IMR-90 (cell line): ENCODE data around the gene OR1J4. TPM values are rescaled to one million over a fixed set of nuclear protein-coding genes. Genes with fewer than 3 reads are reported as not detected.

Experiments
- ATAC-seq: fragments of 200-7000 bp; cut with Tn5 transposase; 2 replicates; pipeline ENCODE4 v1.9.1; 2020; ENCODE audit warnings: low read depth, mild to moderate bottlenecking, moderate library complexity
- Bru-seq: library from RNA; stranded (reverse); fragments of 400-500 nt; gene quantifications from one replicate; lab custom pipeline; 2021; lab: Mats Ljungman, UMichigan
- BruChase-seq, 2 experiments: library from RNA; stranded (reverse); fragments of 400-500 nt; gene quantifications; one replicate each; lab custom pipeline; 2021; lab: Mats Ljungman, UMichigan
- BruUV-seq: library from RNA; stranded (reverse); fragments of 400-500 nt; replicated peaks from 2 replicates; lab custom pipeline; 2021; lab: Mats Ljungman, UMichigan
- CTCF ChIA-PET: fragments of 300-600 bp; formaldehyde crosslinking; extraction: SDS; loops from one replicate; lab custom pipeline; 2021; ENCODE audit warnings: antibody characterized with exemption; lab: Yijun Ruan, JAX
- POLR2A ChIA-PET: fragments of 300-600 bp; sonication (Branson Sonifier 250); formaldehyde crosslinking; loops from one replicate; lab custom pipeline; 2022; ENCODE audit warnings: antibody characterized with exemption; ENCODE audit not compliant: unreplicated experiment; lab: Charles Lee
- DNase-seq: peaks from one replicate; pipeline ENCODE4 v3.0.0; 2013
- H2AFZ ChIP-seq: replicated peaks from 2 replicates; pipeline ENCODE3; 2013; ENCODE audit warnings: low read length, mild to moderate bottlenecking; ENCODE audit not compliant: poor library complexity
- H2AK5ac ChIP-seq: 2 replicates; pipeline ENCODE4 v1.6.1; 2013; ENCODE audit warnings: low read depth, low read length, inconsistent platforms
- H2AK9ac ChIP-seq: replicated peaks from 2 replicates; pipeline ENCODE3; 2013; ENCODE audit warnings: mild to moderate bottlenecking, low read depth, low read length, moderate library complexity; ENCODE audit not compliant: poor library complexity
- H2BK120ac ChIP-seq: 2 replicates; pipeline ENCODE4 v1.6.1; 2013; ENCODE audit warnings: low read depth, low read length, inconsistent platforms
- H2BK15ac ChIP-seq: 3 replicates; pipeline ENCODE4 v1.6.1; 2013; ENCODE audit warnings: low read depth, low read length, inconsistent platforms
- H2BK20ac ChIP-seq: 2 replicates; pipeline ENCODE4 v1.6.1; 2013; ENCODE audit warnings: low read depth, mild to moderate bottlenecking, inconsistent platforms, low read length, moderate library complexity
- H2BK5ac ChIP-seq: 2 replicates; pipeline ENCODE4 v1.6.1; 2013; ENCODE audit warnings: mild to moderate bottlenecking, low read depth, low read length, inconsistent platforms; ENCODE audit not compliant: poor library complexity, severe bottlenecking
- H3K14ac ChIP-seq: replicated peaks from 2 replicates; pipeline ENCODE4 v1.6.1; 2013; ENCODE audit warnings: low read depth, low read length, inconsistent platforms
- H3K18ac ChIP-seq: 2 replicates; pipeline ENCODE4 v1.6.1; 2013; ENCODE audit warnings: low read depth, low read length, control low read depth
- H3K23ac ChIP-seq: 2 replicates; pipeline ENCODE4 v1.6.1; 2013; ENCODE audit warnings: low read depth, low read length, inconsistent platforms
- H3K27ac ChIP-seq: 2 replicates; pipeline ENCODE4 v1.5.1; 2013; ENCODE audit warnings: mild to moderate bottlenecking, control low read depth, low read length; ENCODE audit not compliant: insufficient read depth
- H3K27me3 ChIP-seq: 2 replicates; pipeline ENCODE4 v1.6.1; 2013; ENCODE audit warnings: low read length; ENCODE audit not compliant: control insufficient read depth, insufficient read depth
- H3K36me3 ChIP-seq: 2 replicates; pipeline ENCODE4 v1.6.1; 2013; ENCODE audit warnings: low read length, mixed read lengths; ENCODE audit not compliant: control insufficient read depth, insufficient read depth
- H3K4ac ChIP-seq: 2 replicates; pipeline ENCODE4 v1.6.1; 2013; ENCODE audit warnings: low read depth, low read length, inconsistent platforms
- H3K4me1 ChIP-seq: 2 replicates; pipeline ENCODE4 v1.6.1; 2013; ENCODE audit warnings: low read length, mixed read lengths; ENCODE audit not compliant: control insufficient read depth, insufficient read depth
- H3K4me2 ChIP-seq: 2 replicates; pipeline ENCODE4 v1.6.1; 2013; ENCODE audit warnings: low read depth, mild to moderate bottlenecking, control low read depth, low read length, moderate library complexity
- H3K4me3 ChIP-seq: 2 replicates; pipeline ENCODE4 v1.5.1; 2013; ENCODE audit warnings: low read depth, mild to moderate bottlenecking, control low read depth, low read length, moderate library complexity; ENCODE audit not compliant: insufficient read depth
- H3K56ac ChIP-seq: 2 replicates; pipeline ENCODE4 v1.6.1; 2013; ENCODE audit warnings: low read length, inconsistent platforms; ENCODE audit not compliant: insufficient read depth; ENCODE audit errors: extremely low read depth
- H3K79me1 ChIP-seq, 2 experiments: 2 replicates each; pipeline ENCODE4 v1.6.1; 2013; ENCODE audit warnings: low read length in 2 of 2, inconsistent platforms in 1 of 2, low read depth in 1 of 2
- H3K9ac ChIP-seq: 2 replicates; pipeline ENCODE4 v1.6.1; 2013; ENCODE audit warnings: low read depth, low read length, control low read depth
- H3K9me1 ChIP-seq: 2 replicates; pipeline ENCODE4 v1.6.1; 2013; ENCODE audit warnings: low read length, inconsistent platforms; ENCODE audit not compliant: insufficient read depth
- H3K9me3 ChIP-seq: 2 replicates; pipeline ENCODE4 v1.6.1; 2013; ENCODE audit warnings: low read length; ENCODE audit not compliant: control insufficient read depth, insufficient read depth
- H4K20me1 ChIP-seq: 2 replicates; pipeline ENCODE4 v1.6.1; 2013; ENCODE audit warnings: low read length, inconsistent platforms; ENCODE audit not compliant: insufficient read depth
- H4K5ac ChIP-seq: 2 replicates; pipeline ENCODE4 v1.6.1; 2013; ENCODE audit warnings: mild to moderate bottlenecking, low read depth, low read length, control low read depth
- H4K8ac ChIP-seq, 2 experiments: 2 replicates each; pipeline ENCODE4 v1.6.1; 2013; ENCODE audit warnings: low read depth in 2 of 2, low read length in 2 of 2, control low read depth in 1 of 2, inconsistent platforms in 1 of 2
- H4K91ac ChIP-seq: 2 replicates; pipeline ENCODE4 v1.6.1; 2013; ENCODE audit warnings: low read depth, low read length, inconsistent platforms; ENCODE audit not compliant: insufficient read depth
- CEBPB ChIP-seq: IDR thresholded peaks from 2 replicates; pipeline ENCODE4 v1.6.1; 2012; ENCODE audit warnings: low read depth, low read length, improper control_type of control experiment
- CHD1 ChIP-seq: IDR thresholded peaks from 2 replicates; pipeline ENCODE4 v1.6.1; 2012; ENCODE audit warnings: low read depth, low read length, improper control_type of control experiment
- MAZ ChIP-seq: IDR thresholded peaks from 2 replicates; pipeline ENCODE4 v1.6.1; 2012; ENCODE audit warnings: low read depth, mild to moderate bottlenecking, low read length, improper control_type of control experiment, moderate library complexity, borderline replicate concordance
- POLR2A ChIP-seq: IDR thresholded peaks from 2 replicates; pipeline ENCODE4 v1.6.1; 2012; ENCODE audit warnings: mild to moderate bottlenecking, low read depth, low read length
- RCOR1 ChIP-seq: IDR thresholded peaks from 2 replicates; pipeline ENCODE4 v1.6.1; 2012; ENCODE audit warnings: mild to moderate bottlenecking, low read length, improper control_type of control experiment; ENCODE audit not compliant: insufficient replicate concordance
- WGBS, 2 experiments: methylation state at CpG; one replicate each; pipeline versions ENCODE4 v1.1.5 to v1.1.7; 2013; ENCODE audit warnings: missing lambda C conversion rate in 2 of 2; ENCODE audit not compliant: insufficient read length in 1 of 2; ENCODE audit errors: extremely low coverage in 2 of 2; 5-methylcytosine and 5-hydroxymethylcytosine counted together
- dilution Hi-C: fragments of 300-500 bp; cut with HindIII; formaldehyde crosslinking; loops from one replicate; pipeline ENCODE4 v1.14.3; 2018; ENCODE audit warnings: low sequenced_read_pairs; ENCODE audit not compliant: unreplicated experiment
- in situ Hi-C: fragments of 300-500 bp; cut with MboI; formaldehyde crosslinking; loops from 3 replicates; pipeline ENCODE4 v1.14.3; 2019; ENCODE audit warnings: low sequenced_read_pairs, inconsistent platforms, mixed read lengths
- intact Hi-C: fragments of 100-400 bp; cut with micrococcal nuclease; formaldehyde crosslinking; loops from 2 replicates; pipeline ENCODE4 v1.10.0; 2022
- long read RNA-seq: library from polyadenylated mRNA; unstranded; transcript quantifications from one replicate; pipeline ENCODE4 v2.0.0, GENCODE V29; 2021; ENCODE audit not compliant: unreplicated experiment
- polyA plus RNA-seq, 3 experiments: library from polyadenylated mRNA; depleted of rRNA; stranded (reverse); fragments of >200 nt; gene quantifications; 2 replicates each; pipeline ENCODE4 v1.2.3, GENCODE V29; 2012; ENCODE audit warnings: low replicate concordance in 1 of 3
- total RNA-seq: library from RNA; depleted of rRNA; stranded (reverse); fragments of >200 nt; gene quantifications from 2 replicates; pipeline ENCODE4 v1.2.3, GENCODE V29; 2012; rRNA removed

OR1J4 gene, protein sequence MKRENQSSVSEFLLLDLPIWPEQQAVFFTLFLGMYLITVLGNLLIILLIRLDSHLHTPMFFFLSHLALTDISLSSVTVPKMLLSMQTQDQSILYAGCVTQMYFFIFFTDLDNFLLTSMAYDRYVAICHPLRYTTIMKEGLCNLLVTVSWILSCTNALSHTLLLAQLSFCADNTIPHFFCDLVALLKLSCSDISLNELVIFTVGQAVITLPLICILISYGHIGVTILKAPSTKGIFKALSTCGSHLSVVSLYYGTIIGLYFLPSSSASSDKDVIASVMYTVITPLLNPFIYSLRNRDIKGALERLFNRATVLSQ
- total RNA-seq (not detected in 2 replicates), polyA plus RNA-seq (2012; rRNA removed) (not detected in 2 replicates), Bru-seq, nascent RNA (not detected), BruChase-seq, experiment 1, labeled RNA remaining after a 6-hour chase (percentile 41 among the genes with signal in this experiment), BruChase-seq, experiment 2, labeled RNA remaining after a 2-hour chase (percentile 45 among the genes with signal in this experiment)
- polyA plus RNA-seq (2012; cell fraction: cytosol; rRNA removed) = not detected in 2 replicates
- polyA plus RNA-seq (2012; cell fraction: nucleus; rRNA removed; ENCODE audit: low replicate concordance) = 0.15 TPM in 1 of 2 replicates, not detected in the other
- long read RNA-seq = 0 reads

DNA sequence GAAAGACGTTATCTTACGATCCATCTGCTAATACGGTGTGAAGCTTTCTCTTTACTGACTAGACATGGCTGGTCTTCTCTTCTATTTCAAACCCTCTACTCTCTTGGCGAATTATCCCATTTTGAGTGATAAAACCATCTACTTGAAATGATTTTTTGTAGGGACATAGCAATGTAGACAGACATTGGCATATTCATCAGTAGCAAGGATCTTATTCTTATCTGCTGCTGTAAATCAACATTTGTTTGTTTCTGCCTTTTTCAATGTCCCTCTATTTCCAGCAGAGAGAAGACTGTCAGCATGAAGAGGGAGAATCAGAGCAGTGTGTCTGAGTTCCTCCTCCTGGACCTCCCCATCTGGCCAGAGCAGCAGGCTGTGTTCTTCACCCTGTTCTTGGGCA lies at the start of gene OR1J4:
TSS of gene OR1J4 (plus strand) at position 301 of the 400 bp plus-strand sequence. CDS start at position 301, 0 bp downstream.
- Histone ChIP-seq H2AK5ac (no peak within 1 kb of the TSS), H2AFZ (no peak within 1 kb of the TSS), H3K4me1 (no peaks in the 10 kb centered on the region), H3K9me1 (no peaks in the 10 kb centered on the region), H3K23ac (no peak within 1 kb of the TSS), H4K91ac (no peak within 1 kb of the TSS), H2BK5ac (no peak within 1 kb of the TSS), H3K56ac (no peak within 1 kb of the TSS), H3K27ac (no peak within 1 kb of the TSS), H4K20me1 (no peaks in the 10 kb centered on the region), H3K4me2 (no peak within 1 kb of the TSS), H4K5ac (no peak within 1 kb of the TSS), H2BK15ac (no peak within 1 kb of the TSS), H3K4me3 (no peak within 1 kb of the TSS), H2AK9ac (no peak within 1 kb of the TSS), H3K9ac (no peak within 1 kb of the TSS), H3K18ac (no peak within 1 kb of the TSS), H3K4ac (no peak within 1 kb of the TSS), H3K9me3 (no peaks in the 10 kb centered on the region), H3K79me1 (no peaks in the 10 kb centered on the region), H3K36me3 (no peaks in the 10 kb centered on the region), H2BK120ac (no peak within 1 kb of the TSS), H3K27me3 (peaks cover 20% of the 10 kb centered on the region), H3K14ac (no peak within 1 kb of the TSS), H2BK20ac (no peak within 1 kb of the TSS), H4K8ac (no peak within 1 kb of the TSS)
- in situ Hi-C loops (no loop called here), intact Hi-C loops (no loop called here), dilution Hi-C loops (no loop called here)
- ChIA-PET CTCF (no interaction called here), POLR2A (no interaction called here)
- ATAC-seq (no peak), DNase-seq (no peak)
- WGBS, 2 experiments = no CpG with 5 or more reads among the region's 4 CpGs
- no TSS peak for BruUV-seq
- TF ChIP-seq POLR2A = no peak
- TF ChIP-seq CHD1 = no peak
- TF ChIP-seq CEBPB = no peak
- no peak for TF ChIP-seq MAZ
- no peak for TF ChIP-seq RCOR1
